CD4-positive, alpha-beta memory T cell (primary cell): ENCODE measurements around the gene CTDSPL. TPM values are rescaled to one million over a fixed set of nuclear protein-coding genes. Genes with fewer than 3 reads are reported as not detected.

Experiments used
- CTCF ChIA-PET: fragments of 350-600 bp; sonication (Branson Sonifier 250); formaldehyde crosslinking; loops from one replicate; lab custom pipeline; 2021; ENCODE audit warnings: inconsistent platforms; ENCODE audit not compliant: partially characterized antibody; lab: Charles Lee
- POLR2A ChIA-PET: fragments of 350-600 bp; sonication (Branson Sonifier 250); formaldehyde crosslinking; loops from one replicate; lab custom pipeline; 2021; ENCODE audit not compliant: partially characterized antibody; lab: Charles Lee
- DNase-seq, 5 donors: peaks; one replicate each; pipeline versions ENCODE4 v3.0.0 to v3.0.0-alpha.2; 2020 to 2022; ENCODE audit warnings: mixed read lengths in 1 of 5
- H3K27ac ChIP-seq: one replicate; pipeline ENCODE4 v1.7.0; 2013; ENCODE audit warnings: low read depth, low read length
- H3K27me3 ChIP-seq: 2 replicates; pipeline ENCODE4 v1.7.0; 2013; ENCODE audit warnings: mild to moderate bottlenecking, low read length, moderate library complexity; ENCODE audit not compliant: insufficient read depth
- H3K36me3 ChIP-seq: 2 replicates; pipeline ENCODE4 v1.7.0; 2013; ENCODE audit warnings: mild to moderate bottlenecking, low read length, moderate library complexity; ENCODE audit not compliant: insufficient read depth
- H3K4me1 ChIP-seq: 2 replicates; pipeline ENCODE4 v1.7.0; 2013; ENCODE audit warnings: mild to moderate bottlenecking, low read length, moderate library complexity; ENCODE audit not compliant: insufficient read depth
- H3K4me3 ChIP-seq, 2 donors: one replicate each; pipeline ENCODE4 v1.7.0; 2013; ENCODE audit warnings: low read length in 2 of 2, mild to moderate bottlenecking in 1 of 2
- H3K9me3 ChIP-seq, 2 donors: one replicate each; pipeline ENCODE4 v1.7.0; 2013; ENCODE audit warnings: low read length in 2 of 2, control low read depth in 1 of 2; ENCODE audit not compliant: control insufficient read depth in 1 of 2
- H3K27ac Mint-ChIP-seq, 7 donors: one replicate each; pipeline ENCODE4 v1.8.0; 2020 to 2021; ENCODE audit warnings: mixed read lengths in 7 of 7, mild to moderate bottlenecking in 6 of 7, inconsistent platforms in 3 of 7, moderate library complexity in 3 of 7
- H3K27me3 Mint-ChIP-seq, 2 donors: one replicate each; pipeline ENCODE4 v1.8.0; 2020 to 2021; ENCODE audit warnings: mixed read lengths in 2 of 2
- H3K36me3 Mint-ChIP-seq, 2 donors: one replicate each; pipeline ENCODE4 v1.8.0; 2020 to 2021; ENCODE audit warnings: mixed read lengths in 2 of 2, inconsistent platforms in 1 of 2, mild to moderate bottlenecking in 1 of 2
- H3K4me1 Mint-ChIP-seq, 4 donors: one replicate each; pipeline ENCODE4 v1.8.0; 2020 to 2021; ENCODE audit warnings: mixed read lengths in 4 of 4, mild to moderate bottlenecking in 1 of 4
- H3K4me3 Mint-ChIP-seq, 8 donors: one replicate each; pipeline ENCODE4 v1.8.0; 2020 to 2021; ENCODE audit warnings: mixed read lengths in 8 of 8, mild to moderate bottlenecking in 7 of 8, moderate library complexity in 6 of 8, inconsistent platforms in 3 of 8
- H3K9me3 Mint-ChIP-seq, 8 donors: one replicate each; pipeline ENCODE4 v1.8.0; 2020 to 2021; ENCODE audit warnings: mixed read lengths in 8 of 8, mild to moderate bottlenecking in 5 of 8, inconsistent platforms in 3 of 8, moderate library complexity in 1 of 8
- intact Hi-C: fragments of 100-400 bp; cut with micrococcal nuclease; formaldehyde crosslinking; loops from one replicate; pipeline ENCODE4 v1.15.1; 2023
- polyA plus RNA-seq, 2 donors: library from polyadenylated mRNA; unstranded; fragments of 300-500 nt; fragmentation: Illumina TruSeq; gene quantifications; one replicate each; pipeline ENCODE4 v1.2.3, GENCODE V29; 2021
- total RNA-seq, 2 experiments: library from RNA; stranded (reverse); gene quantifications; one replicate each; pipeline ENCODE4 v1.2.3, GENCODE V29; 2021

CTDSPL gene
- total and polyA plus RNA-seq, 4 experiments from 2014 or later = 0.08 to 0.73 (median 0.61) TPM; not detected in 1

GRCh38 chr3:37991109-37991508, 129.4 kb downstream of the CTDSPL start:
- Histone ChIP-seq H3K4me3 (no peak overlapping the region), H3K4me1 (peaks cover 30% of the 10 kb centered on the region), H3K27me3 (no peaks in the 10 kb centered on the region), H3K9me3 (no peaks in the 10 kb centered on the region), H3K27ac (no peak overlapping the region), H3K36me3 (no peaks in the 10 kb centered on the region)
- no peak overlapping the region for H3K27ac Mint-ChIP-seq
- H3K4me3 Mint-ChIP-seq = no peak overlapping the region
- peaks cover 7 to 16% of the 10 kb centered on the region in 2 donors for H3K36me3 Mint-ChIP-seq
- H3K27me3 Mint-ChIP-seq = no peaks in the 10 kb centered on the region
- no peak for DNase-seq
- CTCF ChIA-PET = no interaction called here
- no peaks in the 10 kb centered on the region for H3K9me3 Mint-ChIP-seq
- peaks cover 28 to 49% (median 40%) of the 10 kb centered on the region in 4 donors for H3K4me1 Mint-ChIP-seq
- POLR2A ChIA-PET = no interaction called here
- intact Hi-C loops = no loop called here

GRCh38 chr3:37991823-37992222, 130.1 kb downstream of the CTDSPL start:
- no peaks in the 10 kb centered on the region for H3K27me3 Mint-ChIP-seq
- H3K4me1 ChIP-seq = peaks cover 38% of the 10 kb centered on the region
- peak overlapping the region in 2 of 8 donors; percentile 2 to 8 for H3K4me3 Mint-ChIP-seq
- H3K36me3 ChIP-seq = peaks cover 3% of the 10 kb centered on the region
- DNase-seq = no peak
- no peaks in the 10 kb centered on the region for H3K9me3 ChIP-seq
- POLR2A ChIA-PET = no interaction called here
- no peak overlapping the region for H3K4me3 ChIP-seq
- H3K4me1 Mint-ChIP-seq = peaks cover 35 to 56% (median 47%) of the 10 kb centered on the region in 4 donors
- no peaks in the 10 kb centered on the region for H3K27me3 ChIP-seq
- intact Hi-C loops = no loop called here
- H3K36me3 Mint-ChIP-seq = peaks cover 14 to 23% of the 10 kb centered on the region in 2 donors
- no peak overlapping the region for H3K27ac ChIP-seq
- H3K27ac Mint-ChIP-seq = peak overlapping the region in 4 of 7 donors; percentile 37 to 95 (median 80)
- H3K9me3 Mint-ChIP-seq = no peaks in the 10 kb centered on the region
- CTCF ChIA-PET = interaction anchor here (1.9 kb wide), 2 partner anchors 12 to 17 kb away, joined by 4 to 5 read pairs; no protein-coding TSS in a partner anchor

- H3K27ac ChIP-seq = no peak overlapping the region
- Mint-ChIP-seq H3K27ac (peak overlapping the region; percentile 62 to 98 (median 95)), H3K4me1 (peaks cover 37 to 61% (median 53%) of the 10 kb centered on the region in 4 donors), H3K9me3 (no peaks in the 10 kb centered on the region), H3K27me3 (no peaks in the 10 kb centered on the region), H3K36me3 (peaks cover 17 to 25% of the 10 kb centered on the region in 2 donors), H3K4me3 (peak overlapping the region; percentile 90 to 98 (median 97))
- ChIA-PET POLR2A (no interaction called here), CTCF (interaction anchor here (1.2 to 1.9 kb wide), 3 partner anchors 11 to 18 kb away, joined by 3 to 5 read pairs (median 4); no protein-coding TSS in a partner anchor)
- peak in 1 of 5 donors; percentile 16 for DNase-seq
- peaks cover 44% of the 10 kb centered on the region for H3K4me1 ChIP-seq
- no peaks in the 10 kb centered on the region for H3K27me3 ChIP-seq
- H3K9me3 ChIP-seq = no peaks in the 10 kb centered on the region
- H3K4me3 ChIP-seq = no peak overlapping the region
- intact Hi-C loops = no loop called here
- H3K36me3 ChIP-seq = peaks cover 3% of the 10 kb centered on the region
Measured at GRCh38 chr3:37992271-37993066, 130.8 kb downstream of the CTDSPL start.

- Mint-ChIP-seq H3K27me3 (no peaks in the 10 kb centered on the region), H3K4me1 (peaks cover 39 to 64% (median 55%) of the 10 kb centered on the region in 4 donors), H3K36me3 (peaks cover 17 to 25% of the 10 kb centered on the region in 2 donors), H3K9me3 (no peaks in the 10 kb centered on the region), H3K4me3 (peak overlapping the region; percentile 90 to 98 (median 97)), H3K27ac (peak overlapping the region; percentile 87 to 98 (median 97))
- peaks cover 46% of the 10 kb centered on the region for H3K4me1 ChIP-seq
- ChIA-PET POLR2A (no interaction called here), CTCF (interaction anchor here (1.2 to 1.9 kb wide), 3 partner anchors 11 to 18 kb away, joined by 3 to 5 read pairs (median 4); no protein-coding TSS in a partner anchor)
- peaks cover 3% of the 10 kb centered on the region for H3K36me3 ChIP-seq
- H3K4me3 ChIP-seq = no peak overlapping the region
- no peaks in the 10 kb centered on the region for H3K9me3 ChIP-seq
- H3K27me3 ChIP-seq = no peaks in the 10 kb centered on the region
- DNase-seq = no peak
- peak overlapping the region; percentile 84 for H3K27ac ChIP-seq
- intact Hi-C loops = no loop called here
Measured at GRCh38 chr3:37993067-37993455, 131.4 kb downstream of the CTDSPL start.

GRCh38 chr3:37993460-37993819, 131.8 kb downstream of the CTDSPL start:
- H3K9me3 ChIP-seq = no peaks in the 10 kb centered on the region
- peak overlapping the region; percentile 84 for H3K27ac ChIP-seq
- peak overlapping the region; percentile 90 to 98 (median 97) for H3K4me3 Mint-ChIP-seq
- peaks cover 43 to 64% (median 54%) of the 10 kb centered on the region in 4 donors for H3K4me1 Mint-ChIP-seq
- peak overlapping the region; percentile 87 to 98 (median 97) for H3K27ac Mint-ChIP-seq
- H3K4me3 ChIP-seq = peak overlapping the region; percentile 71 to 80
- intact Hi-C loops = no loop called here
- CTCF ChIA-PET = interaction anchor here (1.2 to 1.9 kb wide), 3 partner anchors 10 to 19 kb away, joined by 3 to 5 read pairs (median 4); no protein-coding TSS in a partner anchor
- H3K4me1 ChIP-seq = peaks cover 50% of the 10 kb centered on the region
- H3K36me3 Mint-ChIP-seq = peaks cover 17 to 26% of the 10 kb centered on the region in 2 donors
- no peaks in the 10 kb centered on the region for H3K9me3 Mint-ChIP-seq
- no peaks in the 10 kb centered on the region for H3K27me3 Mint-ChIP-seq
- peaks cover 3% of the 10 kb centered on the region for H3K36me3 ChIP-seq
- DNase-seq = no peak
- POLR2A ChIA-PET = no interaction called here
- H3K27me3 ChIP-seq = no peaks in the 10 kb centered on the region

- peaks cover 53% of the 10 kb centered on the region for H3K4me1 ChIP-seq
- H3K4me1 Mint-ChIP-seq = peaks cover 47 to 68% (median 58%) of the 10 kb centered on the region in 4 donors
Measured at GRCh38 chr3:37993820-37994638, 132.3 kb downstream of the CTDSPL start.

More at GRCh38 chr3:37993820-37994638, 132.3 kb downstream of the CTDSPL start:
- H3K27me3 ChIP-seq = no peaks in the 10 kb centered on the region
- peaks cover 17 to 28% of the 10 kb centered on the region in 2 donors for H3K36me3 Mint-ChIP-seq
- peak overlapping the region; percentile 71 to 80 for H3K4me3 ChIP-seq
- no peaks in the 10 kb centered on the region for H3K9me3 ChIP-seq
- H3K9me3 Mint-ChIP-seq = no peaks in the 10 kb centered on the region
- peak overlapping the region; percentile 87 to 98 (median 97) for H3K27ac Mint-ChIP-seq
- peak overlapping the region; percentile 90 to 98 (median 97) for H3K4me3 Mint-ChIP-seq
- POLR2A ChIA-PET = interaction anchor here (0.6 to 0.7 kb wide), 2 partner anchors 14 to 45 kb away, joined by 3 to 4 read pairs; partner anchors contain the start of gene DLEC1
- DNase-seq = peak; percentile 47 to 66 (median 56)
- H3K36me3 ChIP-seq = peaks cover 3% of the 10 kb centered on the region
- intact Hi-C loops = loop anchor here (1.0 kb wide), 1 partner anchor 142 kb away; no protein-coding TSS in a partner anchor
- CTCF ChIA-PET = interaction anchor here (0.7 to 1.1 kb wide), 4 partner anchors 9 to 21 kb away, joined by 3 to 6 read pairs (median 4); no protein-coding TSS in a partner anchor
- H3K27ac ChIP-seq = peak overlapping the region; percentile 84
- no peaks in the 10 kb centered on the region for H3K27me3 Mint-ChIP-seq
